Heart left ventricle (tissue), 16 donors: Measurements from ENCODE around the gene TRPT1. TPM values are rescaled to one million over a fixed set of nuclear protein-coding genes. Genes with fewer than 3 reads are reported as not detected.

Experiments used
- ATAC-seq, 4 donors: fragments of 200-7000 bp; cut with Tn5 transposase; one replicate each; pipeline ENCODE4 v1.9.1; 2020 to 2022; ENCODE audit warnings: moderate library complexity in 4 of 4, mild to moderate bottlenecking in 3 of 4, moderate number of reproducible peaks in 1 of 4
- DNase-seq, 5 donors: peaks; one replicate each; pipeline ENCODE4 v3.0.0-alpha.2; 2020
- H3K27ac ChIP-seq, 12 donors: fragments of 200-600 bp; sonication (generic) in 4 of 12; one replicate each; pipeline versions ENCODE4 v1.5.0 to v1.8.0; 2016 to 2022; ENCODE audit warnings: mild to moderate bottlenecking in 2 of 12
- H3K27me3 ChIP-seq, 9 donors: fragments of 200-600 bp; sonication (generic) in 2 of 9; one replicate each; pipeline versions ENCODE4 v1.5.1 to v1.8.0; 2016 to 2022; ENCODE audit warnings: mild to moderate bottlenecking in 3 of 9
- H3K36me3 ChIP-seq, 9 donors: fragments of 200-600 bp; sonication (generic) in 2 of 9; one replicate each; pipeline versions ENCODE4 v1.5.0 to v1.8.0; 2018 to 2022; ENCODE audit warnings: mild to moderate bottlenecking in 2 of 9
- H3K4me1 ChIP-seq, 12 donors: fragments of 200-600 bp; sonication (generic) in 4 of 12; one replicate each; pipeline versions ENCODE4 v1.5.0 to v1.8.0; 2016 to 2022; ENCODE audit warnings: mild to moderate bottlenecking in 3 of 12
- H3K4me3 ChIP-seq, 12 donors: fragments of 200-600 bp; sonication (generic) in 4 of 12; one replicate each; pipeline versions ENCODE4 v1.5.0 to v1.8.0; 2017 to 2022; ENCODE audit warnings: mild to moderate bottlenecking in 9 of 12, moderate library complexity in 4 of 12
- H3K9me3 ChIP-seq, 12 donors: fragments of 200-600 bp; sonication (generic) in 4 of 12; one replicate each; pipeline versions ENCODE4 v1.5.0 to v1.8.0; 2016 to 2022; ENCODE audit warnings: mild to moderate bottlenecking in 1 of 12
- CTCF ChIP-seq, 12 donors: fragments of 200-600 bp; sonication (generic) in 4 of 12; IDR thresholded peaks; one replicate each; pipeline versions ENCODE4 v1.5.0 to v1.8.0; 2018 to 2022; ENCODE audit warnings: antibody characterized with exemption in 12 of 12, mild to moderate bottlenecking in 5 of 12
- POLR2A ChIP-seq, 2 donors: fragments of 450-650 bp; IDR thresholded peaks; one replicate each; pipeline ENCODE4 v1.6.1; 2017; ENCODE audit warnings: antibody characterized with exemption in 2 of 2, mild to moderate bottlenecking in 2 of 2, moderate library complexity in 2 of 2
- WGBS, 4 donors: extraction: QIAGEN DNeasy Blood & Tissue Kit in 2 of 4; methylation state at CpG; one replicate each; pipeline versions ENCODE4 v1.1.5 to v1.1.7; 2013 to 2018; 5-methylcytosine and 5-hydroxymethylcytosine counted together
- intact Hi-C, 10 donors: fragments of 100-400 bp; cut with DNase I; formaldehyde crosslinking; loops; one replicate each; pipeline versions ENCODE4 v1.11.1 to v1.14.2; 2022
- polyA plus RNA-seq, 2 donors: library from polyadenylated mRNA; stranded (reverse); fragments of 200-250 nt; gene quantifications; one replicate each; pipeline ENCODE4 v1.2.3, GENCODE V29; 2013
- total RNA-seq, 9 donors: library from RNA; depleted of rRNA in 2 of 9; stranded (reverse); fragments of >200 nt in 2 of 9; fragmentation: NEBNext Ultra II Directional in 3 of 9; extraction: Animal tissue kit (Norgen Biotek cat#: 25700) in 3 of 9; gene quantifications; one replicate each; pipeline versions ENCODE4 v1.1.0 to v1.2.4, GENCODE V29; 2016 to 2023
- donor health status: ischemic (EF 13 %, LVEDD 7.1; RV severe dilation, severe dysfunction).
- donor health status: healthy with polysubstance abuse.
- donor health status: DM: no; HTN: yes; CAD: no.
- donor health status: DM: no; HTN: no; CAD: no.
- donor health status: ischemic (EF 25% LVEDD 6.9; RV normal size, moderate dysfunction).
- donor health status: ischemic (EF 25% LVEDD 5.7; RV mildly dilated, moderate dysfunction).
- donor health status: healthy.
- donor health status: DM: yes; HTN: yes; CAD: no.
- donor health status: ischemic (EF 35%, LVEDD 5.7; RV mildly dilated, moderate dysfunction).
- donor health status: nonischemic (EF 11% LVEDD 7.7; RV severe dilation, severe dysfunction).
- donor health status: DM: yes; HTN: yes; CAD: no.
- donor health status: PGD.
- donor health status: ischemic (EF 29% LVEDD 5.4; RV normal size, mild dysfunction).
- donor health status: nonischemic (EF 23%, LVEDD 6.1; RV moderate dilation, normal function).

The TRPT1 gene
- total and polyA plus RNA-seq, 11 donors, result 51.2 to 146 (median 65.3) TPM

GRCh38 chr11:64266339-64266738 is 40.4 kb upstream of the TRPT1 start:
- no peak for ATAC-seq
- peaks cover 0 to 57% (median 47%) of the 10 kb centered on the region in 9 donors for H3K36me3 ChIP-seq
- no peak for DNase-seq
- H3K4me3 ChIP-seq, result no peak overlapping the region
- H3K4me1 ChIP-seq, result peaks cover 2 to 27% (median 24%) of the 10 kb centered on the region in 12 donors
- no peaks in the 10 kb centered on the region for H3K9me3 ChIP-seq
- intact Hi-C loops, result no loop called here
- H3K27me3 ChIP-seq, result no peaks in the 10 kb centered on the region
- TF ChIP-seq POLR2A (IDR thresholded peaks at IDR 0.05) (no peak), CTCF (IDR thresholded peaks at IDR 0.05) (no peak)
- peak overlapping the region in 2 of 12 donors; percentile 86 to 97 for H3K27ac ChIP-seq
- WGBS, 4 donors, result 89 to 94% (median 91%) methylated on average over 15 of the region's 15 CpGs

DNA sequence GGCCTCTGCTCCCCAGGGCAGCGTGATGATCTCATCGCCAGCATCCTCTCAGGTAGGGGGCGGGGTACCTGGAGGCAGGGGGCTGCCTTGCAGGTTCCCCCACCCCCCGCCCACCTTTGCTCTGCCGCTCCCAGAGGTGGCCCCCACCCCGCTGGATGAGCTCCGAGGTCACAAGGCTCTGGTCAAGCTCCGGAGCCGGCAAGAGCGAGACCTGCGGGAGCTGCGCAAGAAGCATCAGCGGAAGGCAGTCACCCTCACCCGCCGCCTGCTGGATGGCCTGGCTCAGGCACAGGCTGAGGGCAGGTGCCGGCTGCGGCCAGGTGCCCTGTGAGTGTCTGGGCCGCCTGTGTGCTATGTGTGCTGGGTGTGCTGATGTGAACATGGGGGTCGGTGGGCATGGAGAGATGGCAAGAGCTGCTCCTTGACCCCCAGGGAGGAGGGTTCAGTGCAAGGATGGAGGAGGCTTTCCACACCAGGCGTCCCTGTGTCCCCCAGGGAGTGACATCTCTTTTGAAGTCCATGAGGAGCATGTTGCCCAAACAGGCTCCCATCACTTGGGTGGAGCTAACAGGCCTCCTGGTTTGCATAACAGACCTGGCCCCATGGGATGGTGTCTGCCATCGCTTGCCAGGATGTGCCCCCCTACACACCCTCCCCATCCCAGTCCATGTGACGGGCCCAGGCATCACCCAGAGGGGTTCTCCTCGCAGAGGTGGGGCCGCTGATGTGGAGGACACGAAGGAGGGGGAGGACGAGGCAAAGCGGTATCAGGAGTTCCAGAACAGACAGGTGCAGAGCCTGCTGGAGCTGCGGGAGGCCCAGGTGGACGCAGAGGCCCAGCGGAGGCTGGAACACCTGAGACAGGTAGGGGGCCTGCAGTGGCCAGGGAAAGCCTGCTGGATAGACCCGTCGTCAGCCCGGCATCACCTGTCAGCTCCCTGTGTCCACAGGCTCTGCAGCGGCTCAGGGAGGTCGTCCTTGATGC is 39.5 kb upstream of the TRPT1 start:
- no peak for DNase-seq
- TF ChIP-seq CTCF (IDR thresholded peaks at IDR 0.05), result no peak
- TF ChIP-seq POLR2A (IDR thresholded peaks at IDR 0.05), result no peak
- intact Hi-C loops, result no loop called here
- ATAC-seq, result no peak
- Histone ChIP-seq H3K9me3 (no peaks in the 10 kb centered on the region), H3K4me1 (peaks cover 2 to 27% (median 24%) of the 10 kb centered on the region in 12 donors), H3K4me3 (no peak overlapping the region), H3K27ac (no peak overlapping the region), H3K36me3 (peaks cover 0 to 65% (median 51%) of the 10 kb centered on the region in 9 donors), H3K27me3 (no peaks in the 10 kb centered on the region)
- WGBS, 4 donors, result 92 to 96% (median 94%) methylated on average over 24 to 35 of the region's 35 CpGs

DNA sequence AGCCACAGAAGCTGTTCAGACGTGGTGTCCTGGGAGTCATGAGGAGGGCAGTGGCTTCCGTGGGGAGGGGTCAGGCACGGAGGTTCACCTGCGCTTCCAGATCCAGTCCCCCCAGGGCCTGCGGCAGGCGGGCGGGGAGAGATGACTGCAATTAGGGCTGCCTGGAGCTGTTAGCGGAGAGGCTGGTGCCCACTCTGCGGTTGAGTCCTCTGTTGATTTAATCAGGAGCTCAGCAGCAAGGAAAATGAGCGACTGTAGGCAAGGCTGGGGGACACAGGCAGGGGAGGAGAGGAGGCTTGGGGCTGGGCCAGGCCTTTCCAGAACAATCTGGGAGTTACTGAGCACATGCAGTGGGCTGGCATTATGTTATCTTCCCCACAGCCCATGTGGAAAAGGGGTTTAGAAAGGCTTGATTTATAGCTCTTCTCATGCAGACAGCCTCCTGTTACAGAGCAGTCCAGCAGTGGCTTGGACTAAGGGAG is 38.4 kb upstream of the TRPT1 start:
- Histone ChIP-seq H3K4me3 (no peak overlapping the region), H3K9me3 (no peaks in the 10 kb centered on the region), H3K36me3 (peaks cover 0 to 76% (median 59%) of the 10 kb centered on the region in 9 donors), H3K4me1 (peaks cover 2 to 27% (median 24%) of the 10 kb centered on the region in 12 donors), H3K27me3 (no peaks in the 10 kb centered on the region), H3K27ac (no peak overlapping the region)
- DNase-seq, result no peak
- intact Hi-C loops, result no loop called here
- no peak for ATAC-seq
- 89 to 97% (median 95%) methylated on average over 9 to 10 of the region's 10 CpGs for WGBS, 4 donors
- TF ChIP-seq CTCF (IDR thresholded peaks at IDR 0.05) (no peak), POLR2A (IDR thresholded peaks at IDR 0.05) (no peak)

- intact Hi-C loops, result no loop called here
- H3K4me1 ChIP-seq, result peaks cover 2 to 24% (median 20%) of the 10 kb centered on the region in 12 donors
- no peak overlapping the region for H3K27ac ChIP-seq
- TF ChIP-seq POLR2A (IDR thresholded peaks at IDR 0.05) (no peak), CTCF (IDR thresholded peaks at IDR 0.05) (no peak)
- H3K4me3 ChIP-seq, result no peak overlapping the region
- H3K9me3 ChIP-seq, result no peaks in the 10 kb centered on the region
- peaks cover 0 to 81% (median 64%) of the 10 kb centered on the region in 9 donors for H3K36me3 ChIP-seq
- 94 to 96% (median 95%) methylated on average over 8 of the region's 8 CpGs for WGBS, 4 donors
- no peaks in the 10 kb centered on the region for H3K27me3 ChIP-seq
- DNase-seq (no peak), ATAC-seq (no peak)
These were observed 37.9 kb upstream of the TRPT1 start for GRCh38 chr11:64263947-64264317.
